HG02852 (cell line): ENCODE results near the gene CD7.
"Not testable (repeated sequence)": the region's sequence is repeated elsewhere in the genome, so short reads cannot be mapped to it uniquely, and the experiment has no call there.

Experiments used
- ATAC-seq: cut with Tn5 transposase; IDR thresholded peaks from one replicate; pipeline ENCODE4 v1.9.1; 2021; ENCODE audit warnings: mild to moderate bottlenecking, moderate library complexity; ENCODE audit not compliant: unreplicated experiment

Gene CD7

GRCh38 chr17:82347994-82348393 is 30.6 kb upstream of the CD7 start:
- ATAC-seq = not testable (repeated sequence)

- ATAC-seq = no peak
These were observed 29.2 kb upstream of the CD7 start for GRCh38 chr17:82346342-82347300.

GRCh38 chr17:82345151-82345976 is 28.0 kb upstream of the CD7 start:
- ATAC-seq = no peak

- no peak for ATAC-seq
These were observed 26.9 kb upstream of the CD7 start for GRCh38 chr17:82344175-82344907.

GRCh38 chr17:82343560-82343959 is 26.2 kb upstream of the CD7 start:
- no peak for ATAC-seq

GRCh38 chr17:82342361-82343079 is 25.1 kb upstream of the CD7 start:
- no peak for ATAC-seq

GRCh38 chr17:82339634-82340580 is 22.5 kb upstream of the CD7 start:
- no peak for ATAC-seq

- no peak for ATAC-seq
These were observed 21.6 kb upstream of the CD7 start for GRCh38 chr17:82338858-82339633.

- no peak for ATAC-seq
These were observed 17.4 kb upstream of the CD7 start for GRCh38 chr17:82334622-82335394.

- ATAC-seq = no peak
These were observed 16.8 kb upstream of the CD7 start for GRCh38 chr17:82334204-82334621.

GRCh38 chr17:82333279-82334171 is 16.1 kb upstream of the CD7 start, which contains the start of gene SECTM1:
TSS of gene SECTM1 (minus strand) at chr17:82333766. CDS start at chr17:82327240, 6,526 bp downstream.
- no peak for ATAC-seq

GRCh38 chr17:82332669-82333278 is 15.4 kb upstream of the CD7 start:
- ATAC-seq = no peak

- ATAC-seq = no peak
These were observed 14.0 kb upstream of the CD7 start for GRCh38 chr17:82331345-82331939.

GRCh38 chr17:82330322-82331239 is 13.2 kb upstream of the CD7 start:
- ATAC-seq = no peak
